Hematopoietic multipotent progenitor cell treated with erythropoietin and hydrocortisone succinate and interleukin-3 and kit ligand, for 8 days (in vitro differentiated cells): Measurements from ENCODE around the gene PTPN7.

Experiments
- DNase-seq: peaks from one replicate; pipeline ENCODE4 v3.0.0-alpha.2; 2015

Gene PTPN7

DNA sequence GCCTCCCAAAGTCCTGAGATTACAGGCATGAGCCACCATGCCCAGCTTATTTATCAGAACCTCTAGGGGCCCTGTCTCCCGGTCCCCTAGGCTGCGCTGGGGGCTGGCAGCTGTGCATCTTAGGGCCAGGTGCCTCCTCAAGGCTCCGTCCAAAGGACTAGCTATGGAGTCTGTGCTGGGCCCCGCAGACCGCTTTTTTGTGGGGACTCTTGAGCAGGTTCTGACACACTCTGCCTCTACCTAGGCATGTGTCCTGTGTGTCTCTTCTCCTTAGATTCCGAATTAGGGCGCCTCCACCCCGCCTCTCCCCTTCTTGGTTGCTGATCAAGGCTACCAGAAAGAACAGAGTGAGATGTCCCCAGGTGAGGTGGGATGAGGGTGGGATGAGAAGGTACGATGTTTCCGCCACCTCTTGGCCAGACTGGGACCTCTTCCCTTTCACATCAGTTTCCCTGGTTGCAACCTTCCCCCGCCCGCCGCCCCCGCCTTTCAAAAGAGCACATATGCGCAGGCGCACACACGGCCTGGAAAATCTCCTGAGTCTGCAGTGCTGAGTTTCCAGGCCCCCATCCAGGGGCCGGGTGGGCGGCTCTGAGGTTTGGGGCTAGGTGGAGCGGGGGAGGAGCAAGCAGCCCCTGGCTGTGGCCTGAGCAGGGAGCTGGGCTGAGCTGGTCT, 5.0 kb upstream of the PTPN7 start:
- no peak for DNase-seq

DNA sequence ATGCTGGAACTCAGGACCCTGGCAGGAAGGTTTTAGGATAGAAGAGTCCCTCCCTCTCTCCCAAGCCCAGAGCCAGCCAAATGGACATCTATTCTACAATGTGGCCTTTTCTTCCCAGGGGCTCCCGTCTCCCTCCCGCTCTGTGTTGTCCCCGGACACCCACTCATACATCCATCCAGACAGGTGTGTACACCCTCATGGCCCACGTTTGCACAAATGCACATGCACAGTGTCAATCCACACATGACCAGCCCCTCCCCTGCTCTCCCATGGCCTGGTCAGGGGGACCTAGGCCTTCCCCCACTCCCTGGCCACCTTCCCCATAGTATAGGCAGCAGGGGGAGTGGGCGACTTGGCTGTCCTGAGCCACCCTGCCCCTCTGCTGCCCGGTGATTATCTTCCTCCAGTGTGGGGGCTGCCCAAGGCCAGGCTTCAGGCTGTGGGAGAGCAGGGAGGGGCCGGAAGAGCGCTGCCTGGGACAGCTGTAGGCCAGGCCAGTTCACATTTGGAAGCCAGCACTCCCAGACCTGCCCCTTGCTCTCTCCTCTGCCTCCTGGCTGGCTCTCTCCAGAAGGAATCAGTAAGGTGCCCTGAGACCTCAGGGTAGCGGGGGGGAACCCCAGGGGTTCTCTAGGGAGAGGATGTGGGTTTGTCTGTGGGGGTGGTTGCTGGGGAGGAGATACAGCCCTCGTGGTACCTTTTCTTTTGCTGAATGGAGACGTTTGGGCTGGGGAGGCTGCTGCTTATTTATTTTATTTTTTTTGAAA, 4.1 kb upstream of the PTPN7 start:
- DNase-seq = peak; percentile 23

DNA sequence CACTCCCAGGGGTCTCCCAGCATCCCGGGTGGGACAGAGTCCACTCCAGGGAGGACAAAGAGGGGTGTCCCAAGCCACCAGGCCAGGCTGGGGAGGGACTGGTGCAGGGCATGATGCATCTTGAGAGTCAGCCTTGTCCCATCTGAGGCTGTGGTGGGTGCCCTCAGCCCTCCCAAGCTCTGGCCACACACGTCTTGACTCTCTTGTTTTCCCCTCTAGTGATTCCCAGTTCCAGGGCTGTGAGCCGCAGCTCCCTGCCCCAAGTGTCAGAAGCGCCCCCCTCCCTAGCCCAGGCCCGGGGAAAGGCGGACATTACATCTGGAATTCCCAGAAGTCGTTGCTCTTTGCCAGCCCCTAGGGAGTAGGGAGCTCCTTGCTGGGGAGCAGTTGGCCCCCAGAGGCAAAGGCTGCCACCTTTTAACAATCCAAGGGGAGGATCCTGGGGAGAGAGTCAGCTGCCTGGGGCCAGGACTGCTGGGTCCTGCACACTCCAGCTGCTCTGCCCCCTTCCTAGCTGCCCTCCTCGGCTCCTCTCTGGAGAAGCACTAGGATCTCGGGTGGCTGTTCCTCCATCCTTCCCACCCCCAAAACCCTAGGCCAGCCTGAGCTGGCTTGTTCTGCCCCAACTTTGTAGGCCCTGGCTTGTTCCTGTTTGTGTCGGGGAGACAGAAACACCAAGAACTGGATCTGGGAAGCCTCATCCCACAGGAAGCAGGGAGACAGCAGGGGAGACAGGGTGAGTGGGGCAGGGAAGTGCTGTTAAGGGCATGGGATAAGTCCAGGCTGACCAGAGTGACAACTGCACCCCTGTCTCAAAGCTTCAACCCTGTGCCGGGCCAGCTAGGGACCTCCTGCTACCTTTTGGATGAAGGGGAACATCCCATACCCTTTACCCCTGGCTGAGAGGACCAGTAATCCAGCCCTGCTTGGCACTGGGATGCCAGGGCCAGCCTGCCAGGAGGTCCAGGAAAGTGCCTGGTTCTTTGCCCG, 3.2 kb upstream of the PTPN7 start:
- DNase-seq = no peak

DNA sequence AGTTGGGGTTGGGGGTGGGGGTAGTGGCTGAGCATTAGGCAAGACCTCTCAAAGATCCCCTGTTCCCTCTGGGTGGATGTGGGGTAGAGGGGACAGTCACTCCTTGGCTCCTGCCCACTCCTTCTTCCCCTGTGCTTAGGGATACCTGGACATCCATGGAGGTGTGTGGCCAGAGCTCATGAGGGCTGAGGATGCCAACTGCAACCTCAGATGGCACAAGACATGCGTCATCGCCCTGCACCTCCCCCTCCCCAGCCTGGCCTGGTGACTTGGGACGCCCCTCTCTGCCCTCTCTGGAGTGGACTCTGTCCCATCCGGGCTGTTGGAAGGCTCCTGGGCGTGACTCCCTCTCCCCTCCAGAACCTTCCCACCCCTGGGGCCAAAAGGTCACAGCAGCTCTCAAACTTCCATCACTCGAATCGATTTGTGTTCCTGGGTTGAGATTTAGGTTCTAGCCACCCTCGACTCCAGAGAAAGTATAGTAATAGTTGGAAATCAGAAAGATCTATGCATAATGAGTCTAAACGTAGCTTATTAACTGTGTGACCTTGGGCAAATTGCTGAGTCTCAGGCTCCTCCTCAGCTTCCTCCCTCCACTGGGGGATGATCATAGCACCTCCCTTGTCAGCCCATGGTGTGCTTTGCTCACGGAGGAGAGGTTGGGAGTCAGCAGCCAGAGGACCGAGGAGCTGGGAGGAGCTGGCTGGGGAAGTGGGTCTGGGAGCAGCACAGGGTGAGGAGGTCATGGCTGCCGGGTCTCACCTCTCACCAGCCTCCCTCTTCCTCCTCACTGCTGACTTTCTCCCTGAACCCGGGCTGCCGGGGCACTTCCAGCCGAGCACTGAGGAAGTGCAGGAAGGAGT, 2.2 kb upstream of the PTPN7 start:
- DNase-seq = peak; percentile 48

DNA sequence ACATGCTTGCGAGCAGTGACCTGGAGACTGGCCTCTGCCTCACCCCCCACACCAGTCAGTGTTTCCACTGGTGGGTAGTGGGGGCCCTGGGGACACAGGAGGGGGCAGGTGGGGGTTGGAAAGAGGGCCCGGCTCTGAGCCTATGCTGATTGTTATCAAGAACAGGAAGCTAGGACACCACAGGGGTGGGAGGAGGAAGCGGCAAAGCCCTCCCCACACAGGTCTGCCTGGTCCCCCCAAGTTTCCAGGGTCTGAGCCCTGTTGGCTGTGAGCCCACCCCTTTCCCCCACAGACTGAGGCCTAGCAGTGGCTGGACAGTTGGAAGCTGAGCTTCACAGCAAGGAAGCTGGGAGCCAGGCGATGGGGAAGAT, 1.6 kb upstream of the PTPN7 start:
- peak; percentile 55 for DNase-seq

DNA sequence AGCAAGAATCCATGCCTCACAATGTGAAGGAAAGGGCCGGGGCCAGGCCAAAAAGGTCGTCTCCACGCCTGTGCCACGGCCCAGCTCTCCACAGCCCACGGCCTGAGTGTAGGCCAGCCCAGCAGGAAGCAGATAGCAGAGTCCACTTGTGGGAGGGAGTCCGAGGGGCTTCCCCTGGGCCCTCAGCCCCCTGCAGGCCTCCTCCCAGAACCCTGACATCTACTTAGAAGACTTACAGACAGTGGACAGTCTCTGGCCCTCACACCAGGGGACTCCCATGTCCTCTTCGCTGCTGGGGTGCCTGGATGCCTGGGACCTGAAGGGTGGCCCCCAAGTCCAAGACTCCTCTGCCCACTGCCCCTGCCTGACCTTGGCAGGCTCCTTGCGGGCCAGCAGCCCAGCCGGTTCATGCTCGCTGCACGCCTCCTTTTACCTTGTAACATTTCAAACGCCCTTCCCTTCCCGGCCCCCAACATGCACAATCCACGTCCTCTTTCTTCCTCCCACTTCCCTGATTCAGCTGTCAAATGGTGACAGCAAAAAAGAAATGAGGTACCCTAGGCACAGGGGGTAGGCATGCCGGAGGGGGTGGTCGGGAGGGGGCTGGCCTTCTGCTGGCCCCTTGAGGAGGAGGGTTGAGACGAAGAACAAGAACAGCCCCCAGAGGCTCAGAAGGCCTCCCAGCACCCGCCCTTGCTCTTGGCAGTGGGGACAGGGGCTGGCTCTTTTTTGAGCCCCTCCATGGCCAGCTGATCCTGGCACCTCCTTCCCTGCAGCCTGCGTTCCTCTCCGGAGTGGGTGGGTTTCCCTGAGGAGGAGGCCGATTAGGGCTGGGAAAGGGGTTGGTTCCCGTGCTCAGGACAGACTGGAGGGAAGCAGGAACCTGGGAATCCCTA, 997 bp upstream of the PTPN7 start:
- DNase-seq = peak; percentile 39

DNA sequence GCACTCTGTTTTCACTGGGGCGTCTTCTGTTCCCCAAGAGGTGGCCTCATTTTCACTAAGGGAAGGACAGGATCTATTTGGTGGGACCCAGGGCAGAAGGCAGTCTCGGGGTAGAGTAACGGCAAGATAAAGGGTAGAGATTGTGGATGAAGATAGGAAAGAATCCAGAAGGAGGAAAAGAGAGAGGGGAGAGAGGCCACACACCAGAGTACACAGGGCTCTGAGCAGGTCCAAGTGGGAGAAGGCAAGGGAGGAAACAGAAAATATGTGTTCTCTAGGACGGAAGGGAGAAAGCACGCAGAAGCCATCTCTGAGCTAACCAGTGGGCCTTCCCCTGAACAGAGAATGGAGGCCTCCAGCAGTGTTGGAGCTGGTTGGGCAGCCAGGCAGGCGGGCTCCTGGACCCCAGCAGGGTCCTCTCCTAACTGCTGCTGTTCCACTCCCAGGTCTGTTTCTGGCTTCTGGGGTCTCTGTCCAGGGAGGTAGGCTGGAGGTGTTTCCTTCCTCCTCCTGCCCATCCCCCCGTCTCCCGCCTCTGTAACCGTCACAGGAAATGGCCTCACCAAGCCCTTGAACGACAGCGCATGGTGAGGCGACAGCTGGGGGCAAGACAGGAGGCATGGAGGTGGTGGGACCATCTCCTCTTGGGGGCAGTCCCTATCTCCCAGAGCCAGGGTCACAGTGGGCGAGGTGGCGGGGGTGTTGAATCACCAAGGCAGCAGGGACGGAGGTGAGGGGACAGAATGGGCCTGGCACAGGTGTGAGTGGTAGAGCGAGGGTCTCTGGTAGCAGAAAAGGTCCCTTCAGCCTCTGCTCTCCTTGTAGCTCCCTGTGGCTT, 649 bp downstream of the PTPN7 start:
- peak; percentile 85 for DNase-seq

DNA sequence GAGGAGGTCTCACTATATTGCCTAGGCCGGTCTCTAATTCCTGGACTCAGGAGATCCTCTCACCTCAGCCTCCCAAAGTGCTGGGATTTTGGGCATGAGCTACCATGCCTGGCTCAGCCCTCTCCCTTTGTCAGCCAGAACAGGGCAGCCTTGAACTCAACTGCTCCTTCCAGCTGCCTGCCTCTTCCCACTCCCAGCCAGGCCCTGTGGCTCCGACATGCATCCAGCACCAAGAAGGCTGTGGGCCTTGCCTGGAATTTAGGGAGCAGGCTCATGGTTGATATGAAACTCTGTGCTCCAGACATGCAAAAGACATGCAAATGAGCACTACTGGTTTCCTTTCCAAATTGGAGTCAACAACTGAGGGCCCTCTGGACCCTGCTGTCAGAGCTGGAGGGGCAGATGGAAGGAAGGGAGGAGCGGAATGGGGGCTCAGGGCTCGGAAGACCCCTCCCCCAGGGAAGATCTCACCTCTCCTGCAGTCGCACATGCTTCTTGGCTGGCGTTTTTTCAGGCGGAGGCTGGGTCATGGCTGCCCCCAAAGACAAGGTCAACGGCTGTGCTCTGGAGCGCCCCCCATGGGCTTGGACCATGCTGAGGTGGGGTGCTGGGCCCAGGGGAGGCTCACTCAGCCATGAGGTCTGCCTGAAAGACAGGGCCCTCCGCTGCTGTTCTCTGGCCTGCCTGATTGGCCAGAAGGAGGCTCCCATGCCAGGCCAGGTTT, 1.4 kb downstream of the PTPN7 start:
- peak; percentile 81 for DNase-seq

DNA sequence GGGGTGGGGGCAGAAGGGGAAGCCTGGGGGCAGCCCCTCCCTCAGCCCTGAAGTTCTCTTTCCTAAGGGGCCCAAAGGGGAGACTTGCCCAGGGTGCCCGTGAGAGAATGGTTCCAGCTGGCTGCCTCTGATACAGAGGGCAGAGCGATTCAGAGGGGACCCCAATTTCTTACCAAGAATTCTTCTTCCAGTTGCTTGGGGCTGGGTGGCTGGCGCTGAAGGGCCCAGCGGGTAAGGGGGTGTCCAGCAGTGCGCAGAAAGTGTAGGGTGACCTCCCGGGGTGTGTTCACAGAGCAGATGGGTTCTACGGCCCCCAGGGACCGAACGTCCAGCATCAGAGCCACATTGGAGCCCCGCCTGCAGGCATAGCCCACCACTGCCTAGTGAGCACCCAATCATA, 2.5 kb downstream of the PTPN7 start:
- DNase-seq = no peak

DNA sequence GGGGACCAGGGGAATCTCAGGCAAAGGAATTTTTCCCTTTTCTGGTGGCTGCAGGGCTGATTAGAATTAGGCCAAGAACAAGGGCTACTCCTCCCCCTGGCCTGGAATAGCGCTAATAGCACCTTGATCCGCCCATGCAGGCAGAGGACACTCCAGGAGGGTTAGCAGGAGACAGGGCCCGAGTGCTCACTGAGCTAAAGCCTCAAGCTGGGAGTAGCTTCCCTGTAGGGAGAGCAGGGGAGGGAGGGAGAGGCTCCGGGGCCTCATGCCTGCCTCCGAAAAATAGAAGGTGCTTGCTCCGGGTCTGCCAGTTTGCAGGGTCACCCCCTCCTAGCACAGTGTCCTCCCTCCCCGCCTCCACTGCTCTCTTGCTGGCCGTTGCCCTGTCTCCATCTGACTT, 3.8 kb downstream of the PTPN7 start:
- no peak for DNase-seq

DNA sequence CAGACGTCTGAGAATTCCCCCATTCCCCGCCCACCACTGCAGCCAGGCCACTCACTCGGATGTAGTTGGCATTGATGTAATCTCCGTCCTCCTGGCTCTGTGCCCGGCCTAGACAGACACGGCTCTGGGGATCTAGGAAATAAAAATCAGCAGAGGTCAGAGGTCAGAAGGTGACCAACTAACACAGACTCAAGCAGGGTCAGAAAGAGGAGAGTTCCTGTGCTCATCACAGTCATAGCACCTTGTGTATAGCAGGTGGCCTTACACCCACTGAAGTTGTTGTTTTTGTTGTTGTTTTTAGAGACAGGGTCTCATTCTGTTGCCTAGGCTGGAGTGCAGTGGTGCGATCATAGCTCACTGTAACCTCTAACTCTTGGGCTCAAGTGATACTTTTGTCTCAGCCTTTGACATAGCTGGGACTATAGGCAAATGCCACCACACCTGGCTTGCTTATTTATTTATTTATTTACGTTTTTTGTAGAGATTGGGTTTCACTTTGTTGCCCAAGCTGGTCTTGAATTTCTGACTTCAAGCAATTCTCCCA, 4.9 kb downstream of the PTPN7 start:
- peak; percentile 80 for DNase-seq

DNA sequence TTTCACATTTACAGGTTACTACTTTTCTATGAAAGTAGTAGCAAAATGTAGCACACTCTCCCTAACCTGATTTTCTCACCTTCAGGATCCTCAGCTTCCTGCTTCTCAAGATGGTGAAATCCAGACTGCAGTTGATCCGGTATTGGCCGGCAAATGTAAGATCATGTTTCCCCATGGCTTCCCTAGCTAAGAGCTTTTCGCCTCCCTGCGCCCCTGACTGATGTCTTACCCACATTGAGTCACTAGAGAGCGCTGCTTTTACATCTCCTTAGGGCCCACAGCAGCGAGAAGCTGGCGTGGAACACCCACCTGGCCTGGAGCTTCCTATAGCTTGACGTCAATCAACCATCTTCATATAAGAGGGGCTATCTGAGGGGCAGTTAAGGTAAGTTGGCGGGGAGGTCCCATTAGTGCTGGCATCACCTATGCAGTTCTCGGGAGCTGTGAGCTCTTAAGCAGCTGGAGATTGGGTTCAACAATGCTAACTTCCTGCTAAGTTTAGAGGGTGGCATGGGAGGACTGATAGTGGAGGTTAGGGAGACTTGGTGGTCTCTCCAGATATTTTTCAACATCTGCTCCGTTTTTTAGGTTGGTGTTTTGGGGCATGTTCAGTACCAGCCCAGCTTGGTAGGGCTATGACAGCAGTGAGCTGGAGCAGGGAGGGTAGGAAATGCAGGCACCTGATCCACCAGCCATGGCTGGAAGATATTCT, 5.5 kb downstream of the PTPN7 start:
- DNase-seq = peak; percentile 72

DNA sequence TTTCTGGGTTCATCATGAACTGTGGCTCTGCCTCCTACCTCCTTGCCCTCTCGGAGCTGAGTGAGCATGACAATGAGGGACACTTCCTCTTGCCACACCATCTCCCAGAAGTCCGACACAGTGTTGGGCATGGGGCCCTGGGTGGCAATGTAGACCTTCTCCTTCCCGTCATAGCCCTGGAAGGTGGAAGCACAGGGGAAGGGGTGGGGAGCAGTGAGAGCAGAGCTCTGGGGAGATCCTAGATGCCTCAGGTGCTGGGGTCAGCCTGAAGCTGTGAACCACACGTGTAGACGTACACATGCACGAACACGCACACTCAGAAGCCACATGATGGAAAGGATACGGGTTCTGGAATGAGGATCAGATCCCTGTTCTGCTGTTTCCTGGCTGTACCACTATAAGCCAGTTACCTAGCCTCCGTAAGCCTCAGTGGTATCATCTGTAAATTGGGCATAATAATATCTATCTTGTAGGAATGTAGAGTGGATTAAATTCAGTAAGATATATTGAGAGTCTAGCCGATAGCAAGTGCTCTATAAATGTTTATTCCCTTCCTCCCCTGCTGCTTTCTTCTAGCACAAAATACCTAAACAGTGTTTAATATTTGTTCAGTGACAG, 6.1 kb downstream of the PTPN7 start:
- DNase-seq = no peak

DNA sequence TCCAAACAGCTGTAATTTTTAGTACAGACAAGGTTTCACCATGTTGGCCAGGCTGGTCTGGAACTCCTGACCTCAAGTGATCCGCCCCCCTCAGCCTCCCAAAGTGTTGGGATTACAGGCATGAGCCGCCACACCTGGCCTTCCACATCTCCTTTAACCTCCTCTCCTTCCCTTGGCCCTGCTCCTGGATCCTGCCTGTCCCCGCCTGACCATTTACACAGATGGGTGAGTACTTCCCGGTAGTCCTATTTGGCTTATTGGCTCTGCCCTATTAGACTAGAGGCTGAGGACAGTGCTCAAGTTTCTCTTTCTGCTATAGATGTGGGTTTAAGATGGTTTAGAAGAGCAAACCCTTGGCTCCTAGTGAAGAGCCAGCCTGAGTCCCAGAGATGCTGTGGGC, 7.1 kb downstream of the PTPN7 start:
- DNase-seq = no peak

DNA sequence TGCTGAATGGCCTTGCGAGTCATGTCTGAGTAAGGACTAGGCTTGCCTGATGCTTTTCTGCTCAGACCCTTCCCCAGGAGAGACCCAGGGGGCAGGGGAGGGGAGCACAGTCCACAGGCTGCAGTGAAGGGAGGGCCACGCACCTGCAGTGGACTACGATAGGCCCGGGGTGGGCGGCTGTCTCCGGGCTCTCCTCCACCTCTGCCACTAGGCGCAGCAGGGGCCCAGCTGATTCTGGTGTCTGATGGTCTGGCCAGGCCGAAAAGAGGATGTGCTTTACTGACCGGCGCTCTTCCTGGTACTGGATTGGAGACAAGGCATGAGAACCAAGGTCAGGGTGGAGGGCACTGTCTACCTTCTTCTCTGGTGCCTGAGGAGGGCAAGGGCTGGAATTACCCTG, 8.0 kb downstream of the PTPN7 start:
- no peak for DNase-seq

DNA sequence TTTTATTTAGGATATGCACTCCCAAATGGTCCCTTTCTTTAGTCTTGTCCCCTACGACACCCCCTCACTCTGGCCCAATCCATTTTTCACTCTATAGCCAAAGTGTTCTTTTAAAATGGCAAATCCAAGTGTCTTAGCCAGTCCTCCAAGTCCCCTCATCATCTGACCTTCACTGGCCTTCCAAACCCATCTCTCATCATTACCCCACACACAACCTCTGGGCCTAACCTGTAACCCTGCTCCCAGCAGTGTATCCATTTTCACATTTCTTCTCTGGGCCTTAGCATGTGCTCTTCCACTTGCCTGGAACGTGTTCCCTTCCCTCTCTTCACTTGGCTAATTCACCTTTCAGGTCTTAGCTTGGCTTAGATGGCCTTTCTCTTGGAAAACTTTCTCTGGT, 9.4 kb downstream of the PTPN7 start:
- DNase-seq = no peak

DNA sequence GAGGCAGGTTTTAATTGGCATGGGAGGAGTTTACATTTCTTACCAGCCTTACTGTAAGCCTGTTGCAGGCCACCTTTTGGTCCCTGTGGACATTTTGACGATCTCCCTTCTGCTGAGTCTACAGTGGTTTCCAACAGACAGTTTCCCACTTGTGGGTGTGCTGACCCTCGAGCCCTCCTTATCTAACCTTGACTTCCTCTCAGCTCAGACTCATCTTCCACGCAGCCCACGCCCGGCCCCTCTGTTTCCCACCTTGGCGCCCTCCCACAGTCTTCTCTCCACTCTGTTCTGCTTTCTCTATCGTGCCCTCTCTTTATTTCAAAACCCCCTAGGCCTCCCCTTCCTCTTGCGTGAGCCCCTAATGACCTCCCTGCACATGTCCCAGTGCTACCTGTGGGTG, 9.8 kb downstream of the PTPN7 start:
- no peak for DNase-seq

DNA sequence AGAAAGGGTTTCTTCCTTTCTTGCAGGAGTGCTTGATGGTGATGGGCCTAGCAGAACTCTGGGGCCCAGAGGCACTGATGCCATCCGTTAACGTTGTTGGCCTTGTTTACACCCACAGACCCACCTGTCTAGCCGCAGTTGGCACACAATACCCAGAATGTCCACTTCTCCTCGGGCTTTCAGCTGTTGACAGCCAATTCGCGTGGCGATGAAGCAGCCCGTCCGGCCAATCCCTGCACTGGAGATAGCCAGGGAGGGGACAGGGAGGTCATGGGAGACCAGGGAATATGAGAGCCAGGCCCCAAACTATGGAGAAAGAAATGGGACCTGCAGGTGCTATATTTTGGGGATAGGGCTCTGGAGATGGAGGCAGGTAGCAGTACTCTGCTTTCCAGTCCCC, 10.2 kb downstream of the PTPN7 start:
- DNase-seq = no peak
